ENCODE measurements around the gene ISOC2. TPM values are rescaled to one million over a fixed set of nuclear protein-coding genes. Genes with fewer than 3 reads are reported as not detected.
A peak's percentile ranks its signal among the peaks of the same experiment; 100 is the strongest.

Gene ISOC2
- total and polyA plus RNA-seq, 9 of the 15 experiments (the other 6 are each of a cell fraction or from before 2014, with no cell fraction given) = 1.2 to 229 (median 58.3) TPM

DNA sequence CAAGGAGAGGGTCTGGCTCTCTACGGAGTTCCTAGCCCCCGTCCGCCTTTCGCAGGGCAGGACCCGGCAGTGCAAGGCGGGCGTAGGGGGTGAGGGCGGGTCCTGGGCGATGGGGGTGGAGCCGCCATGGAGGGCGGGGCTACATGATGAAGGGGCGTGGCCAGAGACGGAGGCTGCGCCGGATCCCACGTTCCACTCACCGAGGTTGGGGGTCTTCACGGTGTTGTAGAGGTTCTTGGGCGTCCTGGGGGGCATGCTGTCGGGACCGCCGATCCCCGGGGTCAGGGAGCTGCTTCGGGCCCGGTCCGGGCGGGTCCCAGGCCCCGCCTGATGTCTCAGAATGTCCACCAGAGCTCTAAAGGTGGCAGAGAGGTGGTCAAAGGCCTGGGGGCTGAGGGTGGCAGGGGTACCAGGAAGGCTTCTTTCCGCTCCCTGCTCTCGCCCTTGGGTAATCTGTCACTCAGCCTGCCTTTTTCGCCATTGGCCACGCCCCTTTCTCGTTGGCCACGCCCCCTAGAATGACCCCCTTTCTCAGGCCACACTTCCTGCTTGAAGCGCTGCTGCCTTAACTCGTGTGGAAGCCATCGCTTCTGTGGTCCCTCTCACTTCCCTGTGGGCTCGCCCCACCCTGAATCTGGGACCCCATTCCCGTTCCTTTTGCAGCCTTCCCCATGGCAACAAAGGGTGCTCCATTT, 20.9 kb downstream of the ISOC2 start (continued):
- TF ChIP-seq HNRNPUL1 (IDR thresholded peaks at IDR 0.05; ENCODE audit: low read length) (no peak), CBX5 (IDR thresholded peaks at IDR 0.05; ENCODE audit: borderline replicate concordance, low read depth) (no peak), DPF2 (IDR thresholded peaks at IDR 0.05) (0 out of 2 replicates have a peak, but pooled peaks have one; percentile 35), MTA2 (IDR thresholded peaks at IDR 0.05; ENCODE audit: low read depth) (no peak), ASH1L (IDR thresholded peaks at IDR 0.05; ENCODE audit: borderline replicate concordance, low read depth, partially characterized antibody) (no peak), ZNF644 (tag; IDR thresholded peaks at IDR 0.05; ENCODE audit: low read depth) (no peak), ZEB2 (IDR thresholded peaks at IDR 0.05) (no peak), TOE1 (IDR thresholded peaks at IDR 0.05; ENCODE audit: borderline replicate concordance) (peak; percentile 71; the same call in 1 of the 2 replicates), TOE1 (CRISPR knock-in tag; IDR thresholded peaks at IDR 0.05; ENCODE audit: borderline replicate concordance, low read depth) (no peak), SMARCC2 (IDR thresholded peaks at IDR 0.05; ENCODE audit: low read depth) (no peak), ZNF175 (CRISPR knock-in tag; IDR thresholded peaks at IDR 0.05; ENCODE audit: low read depth) (no peak), HDAC1 (IDR thresholded peaks at IDR 0.05) (0 out of 4 replicates have a peak, but pooled peaks of 1 of the 2 experiments have one; percentile 17), FOXP1 (CRISPR knock-in tag; IDR thresholded peaks at IDR 0.05) (no peak), YY1 (IDR thresholded peaks at IDR 0.05; ENCODE audit: borderline replicate concordance in 1 of 3, control insufficient read depth in 1 of 3, extremely low read depth in 1 of 3, insufficient read depth in 3 of 3, insufficient read length in 1 of 3, insufficient replicate concordance in 2 of 3, low read depth in 1 of 3, low read length in 2 of 3) (peak in 1 of 3 experiments; percentile 34), ADNP (tag; IDR thresholded peaks at IDR 0.05) (no peak), TRIM24 (IDR thresholded peaks at IDR 0.05) (no peak), ZBTB7A (IDR thresholded peaks at IDR 0.05; ENCODE audit: borderline replicate concordance, control insufficient read depth, low read depth, low read length) (peak; percentile 87; the same call in 1 of the 2 replicates), MAZ (CRISPR knock-in tag; conservative IDR thresholded peaks at IDR 0.05 in 1 of 2, IDR thresholded peaks at IDR 0.05 in 1 of 2) (peak in 1 of 2 experiments; percentile 47; a peak in 1 of 4 replicates)
- TF ChIP-seq, protein P1, sequence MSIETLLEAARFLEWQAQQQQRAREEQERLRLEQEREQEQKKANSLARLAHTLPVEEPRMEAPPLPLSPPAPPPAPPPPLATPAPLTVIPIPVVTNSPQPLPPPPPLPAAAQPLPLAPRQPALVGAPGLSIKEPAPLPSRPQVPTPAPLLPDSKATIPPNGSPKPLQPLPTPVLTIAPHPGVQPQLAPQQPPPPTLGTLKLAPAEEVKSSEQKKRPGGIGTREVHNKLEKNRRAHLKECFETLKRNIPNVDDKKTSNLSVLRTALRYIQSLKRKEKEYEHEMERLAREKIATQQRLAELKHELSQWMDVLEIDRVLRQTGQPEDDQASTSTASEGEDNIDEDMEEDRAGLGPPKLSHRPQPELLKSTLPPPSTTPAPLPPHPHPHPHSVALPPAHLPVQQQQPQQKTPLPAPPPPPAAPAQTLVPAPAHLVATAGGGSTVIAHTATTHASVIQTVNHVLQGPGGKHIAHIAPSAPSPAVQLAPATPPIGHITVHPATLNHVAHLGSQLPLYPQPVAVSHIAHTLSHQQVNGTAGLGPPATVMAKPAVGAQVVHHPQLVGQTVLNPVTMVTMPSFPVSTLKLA (conservative IDR thresholded peaks at IDR 0.05) = no peak; a peak in 1 of 4 replicates
- TF ChIP-seq, protein P2, sequence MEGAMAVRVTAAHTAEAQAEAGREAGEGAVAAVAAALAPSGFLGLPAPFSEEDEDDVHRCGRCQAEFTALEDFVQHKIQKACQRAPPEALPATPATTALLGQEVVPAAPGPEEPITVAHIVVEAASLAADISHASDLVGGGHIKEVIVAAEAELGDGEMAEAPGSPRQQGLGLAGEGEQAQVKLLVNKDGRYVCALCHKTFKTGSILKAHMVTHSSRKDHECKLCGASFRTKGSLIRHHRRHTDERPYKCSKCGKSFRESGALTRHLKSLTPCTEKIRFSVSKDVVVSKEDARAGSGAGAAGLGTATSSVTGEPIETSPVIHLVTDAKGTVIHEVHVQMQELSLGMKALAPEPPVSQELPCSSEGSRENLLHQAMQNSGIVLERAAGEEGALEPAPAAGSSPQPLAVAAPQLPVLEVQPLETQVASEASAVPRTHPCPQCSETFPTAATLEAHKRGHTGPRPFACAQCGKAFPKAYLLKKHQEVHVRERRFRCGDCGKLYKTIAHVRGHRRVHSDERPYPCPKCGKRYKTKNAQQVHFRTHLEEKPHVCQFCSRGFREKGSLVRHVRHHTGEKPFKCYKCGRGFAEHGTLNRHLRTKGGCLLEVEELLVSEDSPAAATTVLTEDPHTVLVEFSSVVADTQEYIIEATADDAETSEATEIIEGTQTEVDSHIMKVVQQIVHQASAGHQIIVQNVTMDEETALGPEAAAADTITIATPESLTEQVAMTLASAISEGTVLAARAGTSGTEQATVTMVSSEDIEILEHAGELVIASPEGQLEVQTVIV (CRISPR knock-in tag; IDR thresholded peaks at IDR 0.05; ENCODE audit: borderline replicate concordance) = no peak
- TF ChIP-seq, protein P3, sequence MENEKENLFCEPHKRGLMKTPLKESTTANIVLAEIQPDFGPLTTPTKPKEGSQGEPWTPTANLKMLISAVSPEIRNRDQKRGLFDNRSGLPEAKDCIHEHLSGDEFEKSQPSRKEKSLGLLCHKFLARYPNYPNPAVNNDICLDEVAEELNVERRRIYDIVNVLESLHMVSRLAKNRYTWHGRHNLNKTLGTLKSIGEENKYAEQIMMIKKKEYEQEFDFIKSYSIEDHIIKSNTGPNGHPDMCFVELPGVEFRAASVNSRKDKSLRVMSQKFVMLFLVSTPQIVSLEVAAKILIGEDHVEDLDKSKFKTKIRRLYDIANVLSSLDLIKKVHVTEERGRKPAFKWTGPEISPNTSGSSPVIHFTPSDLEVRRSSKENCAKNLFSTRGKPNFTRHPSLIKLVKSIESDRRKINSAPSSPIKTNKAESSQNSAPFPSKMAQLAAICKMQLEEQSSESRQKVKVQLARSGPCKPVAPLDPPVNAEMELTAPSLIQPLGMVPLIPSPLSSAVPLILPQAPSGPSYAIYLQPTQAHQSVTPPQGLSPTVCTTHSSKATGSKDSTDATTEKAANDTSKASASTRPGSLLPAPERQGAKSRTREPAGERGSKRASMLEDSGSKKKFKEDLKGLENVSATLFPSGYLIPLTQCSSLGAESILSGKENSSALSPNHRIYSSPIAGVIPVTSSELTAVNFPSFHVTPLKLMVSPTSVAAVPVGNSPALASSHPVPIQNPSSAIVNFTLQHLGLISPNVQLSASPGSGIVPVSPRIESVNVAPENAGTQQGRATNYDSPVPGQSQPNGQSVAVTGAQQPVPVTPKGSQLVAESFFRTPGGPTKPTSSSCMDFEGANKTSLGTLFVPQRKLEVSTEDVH (IDR thresholded peaks at IDR 0.05; ENCODE audit: low read depth, partially characterized antibody) = no peak
